Colonic mucosa (tissue), 4 donors: Measurements from ENCODE around the gene MCRIP1. TPM values are rescaled to one million over a fixed set of nuclear protein-coding genes. Genes with fewer than 3 reads are reported as not detected.

Experiments used
- DNase-seq: peaks from one replicate; pipeline ENCODE4 v3.0.0-alpha.2; 2020
- H3K27ac ChIP-seq: fragments of 200-600 bp; one replicate; pipeline ENCODE4 v1.8.0; 2021
- H3K27me3 ChIP-seq: fragments of 200-600 bp; one replicate; pipeline ENCODE4 v1.8.0; 2021
- H3K36me3 ChIP-seq: fragments of 200-600 bp; one replicate; pipeline ENCODE4 v1.8.0; 2021
- H3K4me1 ChIP-seq: fragments of 200-600 bp; one replicate; pipeline ENCODE4 v1.8.0; 2021; ENCODE audit warnings: mild to moderate bottlenecking
- H3K4me3 ChIP-seq: fragments of 200-600 bp; one replicate; pipeline ENCODE4 v1.8.0; 2021
- H3K9ac ChIP-seq, 2 donors: one replicate each; pipeline ENCODE4 v1.7.0; 2013; ENCODE audit warnings: control low read depth in 2 of 2, low read depth in 2 of 2, low read length in 2 of 2
- H3K9me3 ChIP-seq: fragments of 200-600 bp; one replicate; pipeline ENCODE4 v1.8.0; 2021
- intact Hi-C: fragments of 100-400 bp; cut with DNase I; formaldehyde crosslinking; loops from one replicate; pipeline ENCODE4 v1.14.1; 2022
- total RNA-seq, 2 donors: library from RNA; stranded (reverse); fragmentation: NEBNext Ultra II Directional in 1 of 2; extraction: Animal tissue kit (Norgen Biotek cat#: 25700) in 1 of 2; gene quantifications; one replicate each; pipeline ENCODE4 v1.2.1, GENCODE V29; 2021
- TF ChIP-seq, protein P1 (sequence below): fragments of 200-600 bp; IDR thresholded peaks from one replicate; pipeline ENCODE4 v1.8.0; 2022; ENCODE audit warnings: antibody characterized with exemption, mild to moderate bottlenecking
- donor health status: healthy.
- donor health status: DM: no; HTN: no; CAD: no.
- donor health status: DM: no; HTN: no; CAD: no.

Gene MCRIP1
- total RNA-seq, 2 donors from 2014 or later, result 25.9 to 26.2 TPM

DNA sequence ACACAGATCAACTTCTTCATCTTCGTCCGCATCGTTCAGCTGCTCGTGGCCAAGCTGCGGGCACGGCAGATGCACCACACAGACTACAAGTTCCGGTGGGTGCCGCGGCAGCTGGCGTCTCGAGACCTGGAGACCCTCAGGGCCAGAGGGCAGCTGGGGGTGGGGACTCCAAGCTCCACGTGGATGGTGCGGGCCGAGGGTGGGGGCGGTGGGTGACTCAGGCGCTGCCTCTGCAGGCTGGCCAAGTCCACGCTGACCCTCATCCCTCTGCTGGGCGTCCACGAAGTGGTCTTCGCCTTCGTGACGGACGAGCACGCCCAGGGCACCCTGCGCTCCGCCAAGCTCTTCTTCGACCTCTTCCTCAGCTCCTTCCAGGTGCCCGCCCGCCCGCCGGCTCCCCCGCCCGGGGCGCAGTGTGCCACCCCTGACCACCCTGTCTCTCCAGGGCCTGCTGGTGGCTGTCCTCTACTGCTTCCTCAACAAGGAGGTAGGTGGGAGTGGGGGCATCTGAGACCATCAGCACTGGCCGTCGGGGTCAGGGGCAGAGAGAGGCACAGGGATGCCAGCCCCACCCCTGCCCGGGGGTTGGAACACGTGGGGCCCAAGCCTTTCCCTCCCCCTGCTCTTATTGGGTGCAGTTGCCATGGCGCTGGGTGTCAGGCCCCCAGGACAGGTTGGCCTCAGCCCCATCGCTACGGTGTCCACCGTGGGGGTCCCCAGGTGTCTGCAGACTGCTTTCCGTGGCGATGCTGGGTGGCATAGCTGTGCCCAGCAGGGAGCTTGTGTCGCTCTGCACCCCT is 20.3 kb downstream of the MCRIP1 start:
- H3K36me3 ChIP-seq, result no peaks in the 10 kb centered on the region
- no peaks in the 10 kb centered on the region for H3K9me3 ChIP-seq
- TF ChIP-seq, protein P1, sequence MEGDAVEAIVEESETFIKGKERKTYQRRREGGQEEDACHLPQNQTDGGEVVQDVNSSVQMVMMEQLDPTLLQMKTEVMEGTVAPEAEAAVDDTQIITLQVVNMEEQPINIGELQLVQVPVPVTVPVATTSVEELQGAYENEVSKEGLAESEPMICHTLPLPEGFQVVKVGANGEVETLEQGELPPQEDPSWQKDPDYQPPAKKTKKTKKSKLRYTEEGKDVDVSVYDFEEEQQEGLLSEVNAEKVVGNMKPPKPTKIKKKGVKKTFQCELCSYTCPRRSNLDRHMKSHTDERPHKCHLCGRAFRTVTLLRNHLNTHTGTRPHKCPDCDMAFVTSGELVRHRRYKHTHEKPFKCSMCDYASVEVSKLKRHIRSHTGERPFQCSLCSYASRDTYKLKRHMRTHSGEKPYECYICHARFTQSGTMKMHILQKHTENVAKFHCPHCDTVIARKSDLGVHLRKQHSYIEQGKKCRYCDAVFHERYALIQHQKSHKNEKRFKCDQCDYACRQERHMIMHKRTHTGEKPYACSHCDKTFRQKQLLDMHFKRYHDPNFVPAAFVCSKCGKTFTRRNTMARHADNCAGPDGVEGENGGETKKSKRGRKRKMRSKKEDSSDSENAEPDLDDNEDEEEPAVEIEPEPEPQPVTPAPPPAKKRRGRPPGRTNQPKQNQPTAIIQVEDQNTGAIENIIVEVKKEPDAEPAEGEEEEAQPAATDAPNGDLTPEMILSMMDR, result no peak
- no peak overlapping the region for H3K4me3 ChIP-seq
- no peak overlapping the region for H3K9ac ChIP-seq
- no peak for DNase-seq
- intact Hi-C loops, result no loop called here
- no peak overlapping the region for H3K27ac ChIP-seq
- peaks cover 4% of the 10 kb centered on the region for H3K4me1 ChIP-seq
- H3K27me3 ChIP-seq, result peaks cover 5% of the 10 kb centered on the region

DNA sequence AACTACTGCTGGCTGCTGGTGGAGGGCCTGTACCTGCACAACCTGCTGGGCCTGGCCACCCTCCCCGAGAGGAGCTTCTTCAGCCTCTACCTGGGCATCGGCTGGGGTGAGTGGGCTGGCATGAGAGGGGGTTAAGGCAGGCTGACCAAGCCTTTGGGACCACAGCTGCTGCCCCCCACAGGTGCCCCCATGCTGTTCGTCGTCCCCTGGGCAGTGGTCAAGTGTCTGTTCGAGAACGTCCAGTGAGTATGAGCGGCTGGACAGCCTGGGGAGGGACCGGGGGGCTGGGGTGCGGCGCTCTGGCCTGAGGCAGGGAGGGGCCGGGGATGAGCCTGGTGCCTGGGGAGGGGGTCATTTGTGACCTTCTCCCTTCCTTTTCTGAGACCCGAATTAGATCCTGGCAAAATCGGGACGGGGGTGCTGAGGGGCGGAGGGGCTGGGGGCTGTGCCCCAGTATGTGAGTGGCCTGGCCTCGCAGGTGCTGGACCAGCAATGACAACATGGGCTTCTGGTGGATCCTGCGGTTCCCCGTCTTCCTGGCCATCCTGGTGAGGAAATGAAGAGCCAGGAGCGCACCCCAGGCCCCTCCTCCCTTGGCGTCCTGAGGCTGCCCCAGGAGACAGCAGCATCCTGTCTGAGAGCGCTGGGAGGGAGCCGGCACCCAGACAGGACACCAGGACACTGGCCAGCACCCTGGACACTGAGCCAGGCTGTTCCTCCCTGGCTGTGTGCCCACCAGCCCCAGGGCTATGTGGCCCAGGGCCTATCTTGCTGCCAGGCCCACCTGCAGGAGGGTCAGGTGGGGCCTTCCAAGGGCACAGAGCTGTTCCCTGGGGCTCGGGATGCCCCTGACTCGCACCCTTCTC is 21.2 kb downstream of the MCRIP1 start:
- H3K27me3 ChIP-seq, result peaks cover 12% of the 10 kb centered on the region
- TF ChIP-seq, protein P1, result no peak
- no peak overlapping the region for H3K27ac ChIP-seq
- no peak overlapping the region for H3K4me3 ChIP-seq
- peaks cover 4% of the 10 kb centered on the region for H3K4me1 ChIP-seq
- intact Hi-C loops, result no loop called here
- no peak for DNase-seq
- H3K36me3 ChIP-seq, result no peaks in the 10 kb centered on the region
- no peaks in the 10 kb centered on the region for H3K9me3 ChIP-seq
- no peak overlapping the region for H3K9ac ChIP-seq

DNA sequence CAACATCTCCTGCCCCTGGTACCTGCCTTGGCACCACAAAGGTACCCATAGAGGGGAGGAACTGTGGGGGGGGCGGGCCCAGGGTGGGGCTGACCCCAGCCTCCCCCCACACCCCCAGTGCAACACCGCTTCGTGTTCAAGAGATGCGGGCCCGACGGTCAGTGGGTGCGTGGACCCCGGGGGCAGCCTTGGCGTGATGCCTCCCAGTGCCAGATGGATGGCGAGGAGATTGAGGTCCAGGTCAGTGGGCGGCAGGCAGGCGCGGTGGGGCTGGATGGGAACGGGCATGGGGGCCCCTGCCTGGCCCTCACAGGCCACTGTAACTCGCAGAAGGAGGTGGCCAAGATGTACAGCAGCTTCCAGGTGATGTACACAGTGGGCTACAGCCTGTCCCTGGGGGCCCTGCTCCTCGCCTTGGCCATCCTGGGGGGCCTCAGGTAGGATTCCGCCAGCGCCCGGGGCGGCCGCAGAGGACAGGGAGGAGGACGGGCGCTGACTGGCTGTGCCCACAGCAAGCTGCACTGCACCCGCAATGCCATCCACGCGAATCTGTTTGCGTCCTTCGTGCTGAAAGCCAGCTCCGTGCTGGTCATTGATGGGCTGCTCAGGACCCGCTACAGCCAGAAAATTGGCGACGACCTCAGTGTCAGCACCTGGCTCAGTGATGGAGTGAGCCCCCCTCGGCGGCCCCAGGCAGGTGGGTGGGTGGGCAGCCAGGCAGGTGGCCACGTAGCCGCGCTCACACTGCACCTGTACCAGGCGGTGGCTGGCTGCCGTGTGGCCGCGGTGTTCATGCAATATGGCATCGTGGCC is 22.0 kb downstream of the MCRIP1 start:
- no peak for DNase-seq
- TF ChIP-seq, protein P1, result no peak
- Histone ChIP-seq H3K36me3 (no peaks in the 10 kb centered on the region), H3K9ac (no peak overlapping the region), H3K27me3 (peaks cover 21% of the 10 kb centered on the region), H3K4me3 (no peak overlapping the region), H3K9me3 (no peaks in the 10 kb centered on the region), H3K4me1 (peaks cover 4% of the 10 kb centered on the region), H3K27ac (no peak overlapping the region)
- intact Hi-C loops, result no loop called here

DNA sequence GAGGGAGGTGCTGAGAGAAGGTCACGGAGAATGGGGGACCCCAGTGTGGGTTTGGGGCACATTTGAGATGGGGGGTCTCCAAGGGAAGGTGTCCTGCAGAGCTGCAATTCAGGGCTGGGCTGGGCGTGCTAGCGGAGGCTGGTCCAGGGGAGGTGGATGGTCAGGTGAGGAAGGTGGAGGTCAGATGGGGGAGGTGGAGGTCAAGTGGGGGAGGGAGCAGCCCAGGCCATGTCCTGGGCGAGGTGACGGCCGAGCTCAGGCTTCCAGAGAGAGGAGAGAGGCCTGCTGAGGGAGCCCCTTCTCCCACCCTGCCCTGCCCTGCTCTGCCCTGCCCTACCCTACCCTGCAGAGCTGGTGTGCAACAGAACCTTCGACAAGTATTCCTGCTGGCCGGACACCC is 22.6 kb downstream of the MCRIP1 start:
- TF ChIP-seq, protein P1, result no peak
- no peak overlapping the region for H3K4me3 ChIP-seq
- no peaks in the 10 kb centered on the region for H3K36me3 ChIP-seq
- peaks cover 26% of the 10 kb centered on the region for H3K27me3 ChIP-seq
- peaks cover 4% of the 10 kb centered on the region for H3K4me1 ChIP-seq
- no peak overlapping the region for H3K27ac ChIP-seq
- H3K9ac ChIP-seq, result no peak overlapping the region
- H3K9me3 ChIP-seq, result no peaks in the 10 kb centered on the region
- intact Hi-C loops, result no loop called here
- no peak for DNase-seq

DNA sequence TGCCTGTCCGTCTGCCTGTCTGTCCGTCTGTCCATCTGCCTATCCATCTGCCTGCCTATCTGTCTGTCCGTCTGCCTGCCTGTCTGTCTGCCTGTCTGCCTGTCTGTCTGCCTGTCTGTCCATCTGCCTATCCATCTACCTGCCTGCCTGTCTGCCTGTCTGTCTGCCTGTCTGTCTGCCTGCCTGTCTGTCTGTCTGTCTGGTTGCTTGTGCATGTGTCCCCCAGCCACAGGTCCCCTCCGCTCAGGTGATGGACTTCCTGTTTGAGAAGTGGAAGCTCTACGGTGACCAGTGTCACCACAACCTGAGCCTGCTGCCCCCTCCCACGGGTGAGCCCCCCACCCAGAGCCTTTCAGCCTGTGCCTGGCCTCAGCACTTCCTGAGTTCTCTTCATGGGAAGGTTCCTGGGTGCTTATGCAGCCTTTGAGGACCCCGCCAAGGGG is 23.5 kb downstream of the MCRIP1 start:
- Histone ChIP-seq H3K4me1 (no peaks in the 10 kb centered on the region), H3K9ac (no peak overlapping the region), H3K27me3 (peaks cover 34% of the 10 kb centered on the region), H3K36me3 (no peaks in the 10 kb centered on the region), H3K27ac (no peak overlapping the region), H3K9me3 (no peaks in the 10 kb centered on the region), H3K4me3 (no peak overlapping the region)
- TF ChIP-seq, protein P1, result no peak
- DNase-seq, result no peak
- intact Hi-C loops, result no loop called here
